Measurements from ENCODE around the gene DHH.

The DHH gene

GRCh38 chr12:49051777-49052438 lies 42.7 kb downstream of the DHH start:
- no peak for DNase-seq (ENCODE audit: extremely low read depth in 1 of 2, low read depth in 1 of 2)

GRCh38 chr12:49051373-49051764 lies 43.2 kb downstream of the DHH start:
- no peak for DNase-seq (ENCODE audit: extremely low read depth in 1 of 2, low read depth in 1 of 2)

- DNase-seq (ENCODE audit: extremely low read depth in 1 of 2, low read depth in 1 of 2) = no peak
Measured at GRCh38 chr12:49050507-49051372, 43.9 kb downstream of the DHH start.

GRCh38 chr12:49049566-49050224 lies 44.9 kb downstream of the DHH start:
- no peak for DNase-seq (ENCODE audit: extremely low read depth in 1 of 2, low read depth in 1 of 2)

GRCh38 chr12:49048953-49049352 lies 45.6 kb downstream of the DHH start:
- DNase-seq (ENCODE audit: extremely low read depth in 1 of 2, low read depth in 1 of 2) = no peak

GRCh38 chr12:49046129-49046895 lies 48.3 kb downstream of the DHH start:
- no peak for DNase-seq (ENCODE audit: extremely low read depth in 1 of 2, low read depth in 1 of 2)

- no peak for DNase-seq (ENCODE audit: extremely low read depth in 1 of 2, low read depth in 1 of 2)
Measured at GRCh38 chr12:49044660-49045059, 49.9 kb downstream of the DHH start.

GRCh38 chr12:49043856-49044258 lies 50.7 kb downstream of the DHH start:
- DNase-seq (ENCODE audit: extremely low read depth in 1 of 2, low read depth in 1 of 2) = peak; percentile 49 to 65

GRCh38 chr12:49043241-49043640 lies 51.4 kb downstream of the DHH start:
- DNase-seq (ENCODE audit: extremely low read depth in 1 of 2, low read depth in 1 of 2) = no peak

GRCh38 chr12:49041881-49042484 lies 52.6 kb downstream of the DHH start:
- no peak for DNase-seq (ENCODE audit: extremely low read depth in 1 of 2, low read depth in 1 of 2)

GRCh38 chr12:49041036-49041880 lies 53.3 kb downstream of the DHH start:
- no peak for DNase-seq (ENCODE audit: extremely low read depth in 1 of 2, low read depth in 1 of 2)

GRCh38 chr12:49040364-49040855 lies 54.2 kb downstream of the DHH start:
- DNase-seq (ENCODE audit: extremely low read depth in 1 of 2, low read depth in 1 of 2) = no peak

GRCh38 chr12:49039421-49040363 lies 54.9 kb downstream of the DHH start:
- no peak for DNase-seq (ENCODE audit: extremely low read depth in 1 of 2, low read depth in 1 of 2)

- DNase-seq (ENCODE audit: extremely low read depth in 1 of 2, low read depth in 1 of 2) = no peak
Measured at GRCh38 chr12:49038291-49038955, 56.2 kb downstream of the DHH start.

GRCh38 chr12:49037947-49038237 lies 56.7 kb downstream of the DHH start:
- DNase-seq (ENCODE audit: extremely low read depth in 1 of 2, low read depth in 1 of 2) = no peak

GRCh38 chr12:49037111-49037946 lies 57.3 kb downstream of the DHH start:
- DNase-seq (ENCODE audit: extremely low read depth in 1 of 2, low read depth in 1 of 2) = no peak

Measured in stimulated activated CD8-positive, alpha-beta memory T cell treated with anti-CD3 and anti-CD28 coated beads, Interleukin-7, amount 100 ng/mL, for 48 hours (primary cell).